K562 (cell line): ENCODE measurements around the gene KLKB1. TPM values are rescaled to one million over a fixed set of nuclear protein-coding genes. Genes with fewer than 3 reads are reported as not detected.

Experiments
- ARHGAP35 ChIP-seq: fragments of 450-650 bp; IDR thresholded peaks from 2 replicates; pipeline ENCODE4 v1.6.1; 2018; ENCODE audit not compliant: partially characterized antibody
- CUX1 ChIP-seq: fragments of 200-800 bp; sonication (Bioruptor generic); IDR thresholded peaks from 2 replicates; pipeline ENCODE4 v1.6.1; 2016; ENCODE audit warnings: missing genetic modification characterization, missing compliant biosample characterization
- FOXA3 ChIP-seq, 2 experiments: fragments of 450-650 bp in 1 of 2; sonication (generic) in 1 of 2; formaldehyde crosslinking; IDR thresholded peaks in 1 of 2; conservative IDR thresholded peaks in 1 of 2; 2 replicates each; pipeline versions ENCODE4 v1.4.0 to v1.8.0; 2020 to 2022; ENCODE audit warnings: mild to moderate bottlenecking in 2 of 2, missing genetic modification reagents in 1 of 2
- NFATC3 ChIP-seq: fragments of 450-650 bp; IDR thresholded peaks from 2 replicates; pipeline ENCODE4 v1.6.1; 2017; ENCODE audit warnings: mild to moderate bottlenecking
- OTX1 ChIP-seq: fragments of 450-650 bp; formaldehyde crosslinking; IDR thresholded peaks from 2 replicates; pipeline ENCODE4 v1.4.0; 2022; ENCODE audit warnings: mild to moderate bottlenecking
- POU5F1 ChIP-seq: fragments of 150-350 bp; IDR thresholded peaks from 2 replicates; pipeline ENCODE4 v1.6.1; 2014; ENCODE audit warnings: borderline replicate concordance, low read length, low read depth, mild to moderate bottlenecking; ENCODE audit not compliant: partially characterized antibody
- ZNF121 ChIP-seq: sonication (generic); formaldehyde crosslinking; conservative IDR thresholded peaks from 2 replicates; pipeline ENCODE4 v1.8.0; 2022; ENCODE audit warnings: missing genetic modification reagents
- ZNF583 ChIP-seq: fragments of 250-450 bp; sonication (Bioruptor Pico); IDR thresholded peaks from 2 replicates; pipeline ENCODE4 v1.4.0; 2020
- polyA plus RNA-seq, 8 experiments: library from polyadenylated mRNA; depleted of rRNA in 4 of 8; stranded (reverse) in 5 of 8; unstranded in 3 of 8; fragments of >200 nt; fragmentation: Nextera tagmentation in 2 of 8; fragmentation: Illumina TruSeq in 1 of 8; extraction: Ambion mirVana in 2 of 8; extraction: Trizol in 1 of 8; gene quantifications; 2 replicates each; pipeline versions ENCODE4 v1.2.1 to v1.2.3, GENCODE V29; 2011 to 2014; ENCODE audit warnings: inconsistent platforms in 1 of 8, missing spikeins in 1 of 8
- total RNA-seq, 7 experiments: library from RNA; depleted of rRNA in 6 of 7; stranded (reverse); fragments of >200 nt in 6 of 7; fragmentation: Illumina TruSeq in 2 of 7; extraction: Trizol in 2 of 7; gene quantifications; 2 replicates each; pipeline versions ENCODE4 v1.2.1 to v1.2.3, GENCODE V29; 2011 to 2021; ENCODE audit warnings: low replicate concordance in 1 of 7
- TF ChIP-seq, protein P1 (sequence below): fragments of 200-800 bp; sonication (Bioruptor generic); IDR thresholded peaks from 2 replicates; pipeline ENCODE4 v1.6.1; 2017; ENCODE audit warnings: missing genetic modification characterization, missing compliant biosample characterization

The KLKB1 gene
- total and polyA plus RNA-seq, 9 of the 15 experiments (the other 6 are each of a cell fraction or from before 2014, with no cell fraction given), result 0.27 TPM; not detected in 8

DNA sequence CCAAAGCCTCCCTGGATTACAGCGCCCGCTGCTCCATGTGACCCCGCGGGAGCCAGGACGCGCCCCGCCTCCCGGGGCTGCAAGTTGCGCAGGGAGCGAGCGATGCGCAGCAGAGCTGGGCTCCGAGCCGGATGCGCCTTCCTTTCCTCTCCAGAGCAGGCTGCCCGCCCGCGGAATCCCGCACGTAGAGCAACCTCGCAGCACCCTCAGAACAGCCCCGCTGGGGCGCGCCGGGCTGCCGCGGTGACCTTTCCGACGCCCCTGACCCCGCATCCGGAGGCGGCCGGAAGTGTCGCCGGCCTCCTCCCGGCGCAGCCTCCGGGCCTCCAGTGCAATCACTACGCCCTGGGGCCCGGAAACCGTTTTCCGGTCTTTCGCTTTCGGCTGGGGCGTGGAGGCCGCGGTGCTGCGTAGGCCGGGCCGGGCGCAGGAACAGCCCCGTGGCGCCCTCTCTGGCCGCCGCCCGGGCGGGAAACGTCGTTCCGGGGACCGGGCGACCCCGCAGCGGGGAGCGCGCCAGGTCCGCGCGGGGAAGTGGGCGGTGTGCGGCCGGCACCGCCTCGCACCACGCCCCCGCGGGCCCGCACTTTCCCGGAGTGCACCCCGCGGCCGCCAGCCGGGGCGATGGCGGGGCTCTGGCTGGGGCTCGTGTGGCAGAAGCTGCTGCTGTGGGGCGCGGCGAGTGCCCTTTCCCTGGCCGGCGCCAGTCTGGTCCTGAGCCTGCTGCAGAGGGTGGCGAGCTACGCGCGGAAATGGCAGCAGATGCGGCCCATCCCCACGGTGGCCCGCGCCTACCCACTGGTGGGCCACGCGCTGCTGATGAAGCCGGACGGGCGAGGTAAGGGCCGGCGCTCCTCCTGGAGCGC, 35.9 kb upstream of the KLKB1 start, which contains the start of gene CYP4V2 (continued):
- TF ChIP-seq NFATC3, result no peak
- no peak for TF ChIP-seq POU5F1
- no peak for TF ChIP-seq FOXA3 (CRISPR knock-in tag; conservative IDR thresholded peaks at IDR 0.05 in 1 of 2, IDR thresholded peaks at IDR 0.05 in 1 of 2)
- TF ChIP-seq, protein P1, sequence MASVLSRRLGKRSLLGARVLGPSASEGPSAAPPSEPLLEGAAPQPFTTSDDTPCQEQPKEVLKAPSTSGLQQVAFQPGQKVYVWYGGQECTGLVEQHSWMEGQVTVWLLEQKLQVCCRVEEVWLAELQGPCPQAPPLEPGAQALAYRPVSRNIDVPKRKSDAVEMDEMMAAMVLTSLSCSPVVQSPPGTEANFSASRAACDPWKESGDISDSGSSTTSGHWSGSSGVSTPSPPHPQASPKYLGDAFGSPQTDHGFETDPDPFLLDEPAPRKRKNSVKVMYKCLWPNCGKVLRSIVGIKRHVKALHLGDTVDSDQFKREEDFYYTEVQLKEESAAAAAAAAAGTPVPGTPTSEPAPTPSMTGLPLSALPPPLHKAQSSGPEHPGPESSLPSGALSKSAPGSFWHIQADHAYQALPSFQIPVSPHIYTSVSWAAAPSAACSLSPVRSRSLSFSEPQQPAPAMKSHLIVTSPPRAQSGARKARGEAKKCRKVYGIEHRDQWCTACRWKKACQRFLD (CRISPR knock-in tag), result no peak; the same call in 1 of the 2 replicates
- no peak for TF ChIP-seq OTX1
- TF ChIP-seq ZNF121 (CRISPR knock-in tag), result no peak
- no peak for TF ChIP-seq ARHGAP35
- no peak for TF ChIP-seq CUX1 (CRISPR knock-in tag)
- no peak for TF ChIP-seq ZNF583 (CRISPR knock-in tag)
